GM19193 (cell line): ENCODE data around the gene ARF3.

Experiments used
- POLR2A ChIP-seq: IDR thresholded peaks from 4 replicates; pipeline ENCODE4 v1.6.1; 2011; ENCODE audit not compliant: insufficient read depth, insufficient read length; ENCODE audit errors: extremely low read depth

Gene ARF3

GRCh38 chr12:48960834-48961233 lies 3.5 kb upstream of the ARF3 start:
- no peak for TF ChIP-seq POLR2A

DNA sequence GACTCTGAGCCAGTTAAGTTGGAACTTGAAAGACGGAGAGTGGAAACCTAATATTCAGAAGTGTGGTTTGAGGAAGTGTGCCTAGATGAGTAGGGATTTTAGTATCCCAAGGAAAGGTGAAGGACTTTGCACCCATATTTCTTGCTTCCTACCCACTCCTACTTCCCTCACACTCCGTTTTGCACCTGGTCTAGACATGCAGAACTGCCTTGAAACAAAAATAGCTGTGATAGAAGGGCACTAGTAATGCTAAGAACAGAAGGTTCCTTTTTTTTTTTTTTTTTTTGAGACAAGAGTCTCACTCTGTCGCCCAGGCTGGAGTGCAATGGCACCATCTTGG lies 732 bp upstream of the ARF3 start:
- no peak for TF ChIP-seq POLR2A

DNA sequence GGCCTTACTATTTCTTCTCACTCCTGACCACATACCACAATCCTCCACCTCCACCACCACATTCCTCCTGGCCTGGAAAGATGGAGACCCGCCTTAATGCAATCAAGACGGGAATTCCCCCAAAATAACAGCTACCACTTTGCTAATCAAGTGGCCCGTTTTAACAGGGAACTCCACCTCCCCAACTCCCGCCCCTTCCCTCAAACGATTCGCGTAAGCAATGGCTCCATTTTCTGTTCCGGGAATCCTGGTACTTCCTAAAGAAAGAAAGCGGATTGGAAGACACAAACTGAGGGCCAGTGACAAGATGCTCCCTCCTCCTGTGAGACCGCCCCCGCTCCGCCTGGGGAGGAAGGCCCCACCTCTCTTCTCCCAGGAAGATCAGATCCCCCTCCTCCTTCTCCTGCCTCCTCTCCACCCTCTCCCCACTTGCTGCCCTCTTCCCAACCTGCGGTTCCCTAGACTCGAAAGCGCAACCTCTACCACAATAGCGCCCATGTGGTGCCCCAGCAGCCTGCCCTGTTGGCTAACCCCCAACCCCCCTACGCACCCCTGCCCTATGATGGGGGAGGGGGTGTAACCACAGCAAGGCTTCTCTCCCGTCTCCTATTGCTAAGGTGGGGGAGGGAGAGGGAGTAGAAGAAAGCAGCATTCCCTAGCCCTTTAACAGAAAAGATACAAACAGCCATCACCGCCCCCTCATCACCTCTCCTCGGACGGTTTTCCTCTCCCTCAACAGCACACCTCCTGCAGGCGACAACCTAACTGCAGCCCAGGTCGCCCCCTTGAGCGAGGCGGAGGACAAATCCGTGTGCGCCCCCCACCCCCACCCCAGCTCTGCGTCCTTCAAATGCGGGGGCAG lies 777 bp downstream of the ARF3 start:
- TF ChIP-seq POLR2A: no peak

DNA sequence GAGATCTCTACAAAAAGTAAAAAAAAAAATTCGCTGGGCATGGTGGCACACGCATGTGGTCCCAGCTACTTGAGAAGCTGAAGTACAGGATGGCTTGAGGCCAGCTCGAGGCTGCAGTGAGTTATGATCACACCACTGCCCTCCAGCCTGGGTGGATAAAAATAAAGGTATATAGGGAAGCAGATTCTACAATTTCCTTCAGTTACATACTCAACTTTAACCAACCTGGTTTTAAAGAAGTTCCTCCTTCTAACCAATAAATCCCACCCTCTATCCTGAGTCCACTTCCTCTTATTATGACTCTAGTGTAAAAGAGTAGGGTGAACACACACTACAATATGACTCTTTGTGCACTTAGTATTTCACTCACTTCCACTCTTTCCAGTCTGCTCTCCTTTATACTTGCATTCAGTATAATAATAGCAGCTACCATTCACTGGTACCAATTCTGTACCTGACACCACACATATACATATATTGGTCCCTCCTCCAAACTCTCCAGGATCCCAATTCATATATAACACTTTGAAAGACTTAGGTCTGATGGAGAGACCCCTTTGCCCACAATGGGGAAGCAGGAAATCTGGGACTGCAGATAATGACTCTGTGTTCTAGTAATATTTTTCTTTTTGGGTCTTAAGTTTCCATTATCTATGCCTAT lies 2.3 kb downstream of the ARF3 start:
- TF ChIP-seq POLR2A: no peak

DNA sequence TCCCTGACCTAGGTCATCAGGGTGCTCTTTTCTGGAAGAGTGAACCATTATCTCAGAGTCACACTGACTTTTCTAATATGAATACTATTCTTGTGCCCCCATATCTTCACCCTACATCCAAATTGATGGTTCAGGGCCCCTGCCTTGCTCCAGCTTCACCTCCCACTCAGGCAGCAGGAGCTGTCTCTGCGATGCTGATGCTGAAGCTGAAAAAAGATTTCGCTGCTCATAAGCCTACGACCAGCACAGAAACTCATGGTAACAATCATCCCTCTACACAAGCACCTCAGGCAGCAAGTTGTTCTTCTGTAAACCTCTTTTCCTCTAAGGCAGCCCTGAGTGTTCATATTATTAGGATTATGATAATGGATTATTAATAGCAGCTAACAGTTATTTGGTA lies 3.2 kb downstream of the ARF3 start:
- no peak for TF ChIP-seq POLR2A

GRCh38 chr12:48952691-48953090 lies 4.6 kb downstream of the ARF3 start:
- no peak for TF ChIP-seq POLR2A

DNA sequence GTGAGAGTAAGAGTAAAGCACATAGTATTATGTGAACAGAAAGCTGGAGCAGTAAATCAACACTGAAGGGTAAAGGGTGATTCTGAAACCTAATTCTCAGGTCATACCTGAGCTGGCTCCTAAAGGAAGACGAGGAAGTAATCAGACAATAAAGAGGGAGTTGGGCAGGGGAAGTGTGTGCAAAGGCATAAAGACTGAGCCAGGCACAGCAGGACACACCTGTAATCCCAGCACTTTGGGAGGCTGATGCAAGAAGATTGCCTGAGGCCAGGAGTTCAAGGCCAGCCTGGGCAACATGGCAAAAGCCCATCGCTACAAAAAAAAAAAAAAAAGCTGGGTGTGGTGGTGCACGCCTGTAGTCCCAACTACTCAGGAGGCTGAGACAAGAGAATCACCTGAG lies 9.6 kb downstream of the ARF3 start:
- no peak for TF ChIP-seq POLR2A

- TF ChIP-seq POLR2A: no peak
These were observed 10.3 kb downstream of the ARF3 start for GRCh38 chr12:48946943-48947342.

GRCh38 chr12:48946205-48946604 lies 11.1 kb downstream of the ARF3 start:
- TF ChIP-seq POLR2A: no peak

DNA sequence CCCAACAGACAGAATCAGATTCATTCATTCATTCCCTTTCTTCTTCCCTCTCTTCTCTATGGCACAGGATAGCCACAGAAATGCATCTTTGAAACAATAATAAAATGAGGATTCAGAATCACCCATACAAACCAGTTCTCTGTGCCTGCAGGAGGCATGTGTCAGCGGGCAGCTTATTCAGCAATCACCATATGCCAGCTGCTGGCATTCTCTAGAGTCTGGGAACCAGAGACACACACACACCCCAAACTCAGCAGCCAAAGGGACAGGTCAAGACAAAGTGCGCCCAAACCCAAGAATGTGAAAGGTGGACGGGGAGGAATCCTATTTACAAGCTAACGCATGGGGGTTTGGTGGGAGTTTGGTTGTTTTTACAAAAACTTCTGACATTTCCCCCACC lies 14.1 kb downstream of the ARF3 start:
- TF ChIP-seq POLR2A: no peak

GRCh38 chr12:48940181-48940580 lies 17.1 kb downstream of the ARF3 start:
- TF ChIP-seq POLR2A: no peak

- TF ChIP-seq POLR2A: no peak
These were observed 18.5 kb downstream of the ARF3 start for GRCh38 chr12:48938805-48939204.

GRCh38 chr12:48937170-48937569 lies 20.1 kb downstream of the ARF3 start:
- no peak for TF ChIP-seq POLR2A

GRCh38 chr12:48936379-48936979 lies 20.8 kb downstream of the ARF3 start:
- TF ChIP-seq POLR2A: no peak

DNA sequence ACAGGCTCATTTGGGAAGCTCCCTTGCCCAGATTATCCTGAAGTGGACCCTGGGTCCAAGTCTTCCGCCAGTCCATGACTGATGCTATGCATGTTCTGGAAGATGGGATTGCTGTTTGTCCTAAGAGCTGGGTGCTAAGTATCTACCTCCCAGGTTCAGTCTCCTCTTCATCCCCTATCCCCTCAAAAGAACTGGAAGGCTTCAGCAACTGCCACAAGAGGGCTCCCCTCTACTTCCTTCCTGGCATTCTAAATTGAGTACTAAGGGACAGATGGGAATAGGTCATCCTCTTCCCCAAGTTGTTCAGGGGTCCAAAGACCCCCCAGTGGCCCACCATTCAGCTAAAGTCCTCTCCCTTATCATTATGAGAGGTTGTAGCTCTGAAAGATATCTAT lies 23.0 kb downstream of the ARF3 start:
- no peak for TF ChIP-seq POLR2A
